Body of pancreas (tissue), 4 donors: Measurements from ENCODE around the gene DNAH10.

ENCODE experiments used
- POLR2A ChIP-seq, 3 donors: fragments of 450-650 bp; IDR thresholded peaks; one replicate each; pipeline ENCODE4 v1.6.1; 2016; ENCODE audit warnings: antibody characterized with exemption in 3 of 3, mild to moderate bottlenecking in 2 of 3
- TF ChIP-seq, protein P1 (sequence below), 7 experiments: fragments of 450-650 bp in 4 of 7; fragments of 200-600 bp in 3 of 7; sonication (generic) in 3 of 7; IDR thresholded peaks; one replicate each; pipeline ENCODE4 v1.5.1; 2016 to 2019; ENCODE audit warnings: antibody characterized with exemption in 7 of 7

DNA sequence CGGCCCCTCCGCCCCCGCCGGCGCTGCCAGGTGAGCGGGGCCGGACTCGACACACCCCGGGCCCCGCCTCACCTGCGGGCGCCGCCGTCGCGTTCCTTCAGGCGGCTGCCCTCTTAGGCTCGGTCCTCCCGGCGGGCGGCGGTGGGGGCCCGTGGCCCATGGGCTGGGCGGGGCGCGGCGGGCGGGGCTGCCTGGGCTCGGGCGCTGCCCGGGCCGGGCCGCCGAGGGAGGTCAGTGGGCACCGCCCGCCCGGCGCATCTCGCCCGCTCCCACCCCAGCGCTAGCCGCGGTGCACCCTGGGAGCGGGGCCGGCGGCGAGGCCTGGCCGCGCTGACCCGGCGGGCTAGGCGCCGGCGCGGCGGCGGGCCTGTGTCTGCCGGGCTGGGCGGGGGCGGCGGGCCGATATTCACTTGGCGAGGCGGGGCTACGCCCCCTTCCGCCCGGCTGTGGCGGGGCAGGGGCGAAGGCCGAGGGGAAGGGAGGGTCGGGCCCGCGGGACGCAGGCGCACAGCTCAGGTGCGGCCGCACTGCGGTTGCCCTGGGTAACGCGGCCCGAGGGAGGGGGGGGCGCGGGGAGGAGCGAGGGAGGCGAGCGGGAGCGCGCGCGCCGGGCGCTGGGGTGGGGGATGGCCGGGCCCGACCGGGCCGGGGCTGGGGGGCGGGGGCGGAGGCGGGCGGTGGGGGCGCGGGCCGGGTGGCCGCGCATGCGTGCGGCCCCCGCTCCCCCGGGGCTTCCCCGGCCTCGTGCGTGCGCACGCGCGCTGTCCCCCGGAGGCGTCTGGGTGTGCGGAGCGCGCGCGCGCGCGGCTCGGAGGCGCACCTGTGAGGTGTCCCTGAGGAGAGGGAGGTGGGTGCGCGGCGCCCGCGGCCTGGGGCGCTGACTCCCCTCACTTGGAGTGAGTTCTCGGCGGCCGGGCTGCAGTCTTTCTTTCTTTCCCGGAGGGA, 210.6 kb downstream of the DNAH10 start, which contains the start of the genes CCDC92 and ZNF664:
- TF ChIP-seq, protein P1, sequence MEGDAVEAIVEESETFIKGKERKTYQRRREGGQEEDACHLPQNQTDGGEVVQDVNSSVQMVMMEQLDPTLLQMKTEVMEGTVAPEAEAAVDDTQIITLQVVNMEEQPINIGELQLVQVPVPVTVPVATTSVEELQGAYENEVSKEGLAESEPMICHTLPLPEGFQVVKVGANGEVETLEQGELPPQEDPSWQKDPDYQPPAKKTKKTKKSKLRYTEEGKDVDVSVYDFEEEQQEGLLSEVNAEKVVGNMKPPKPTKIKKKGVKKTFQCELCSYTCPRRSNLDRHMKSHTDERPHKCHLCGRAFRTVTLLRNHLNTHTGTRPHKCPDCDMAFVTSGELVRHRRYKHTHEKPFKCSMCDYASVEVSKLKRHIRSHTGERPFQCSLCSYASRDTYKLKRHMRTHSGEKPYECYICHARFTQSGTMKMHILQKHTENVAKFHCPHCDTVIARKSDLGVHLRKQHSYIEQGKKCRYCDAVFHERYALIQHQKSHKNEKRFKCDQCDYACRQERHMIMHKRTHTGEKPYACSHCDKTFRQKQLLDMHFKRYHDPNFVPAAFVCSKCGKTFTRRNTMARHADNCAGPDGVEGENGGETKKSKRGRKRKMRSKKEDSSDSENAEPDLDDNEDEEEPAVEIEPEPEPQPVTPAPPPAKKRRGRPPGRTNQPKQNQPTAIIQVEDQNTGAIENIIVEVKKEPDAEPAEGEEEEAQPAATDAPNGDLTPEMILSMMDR (IDR thresholded peaks at IDR 0.05), result peak in 3 of 7 experiments; percentile 13 to 52 (median 48)
- TF ChIP-seq POLR2A (IDR thresholded peaks at IDR 0.05), result peak; percentile 38 to 75 (median 63)
